Measurements from ENCODE around the gene CETP. TPM values are rescaled to one million over a fixed set of nuclear protein-coding genes. Genes with fewer than 3 reads are reported as not detected.
A peak's percentile ranks its signal among the peaks of the same experiment; 100 is the strongest.

CETP gene
- total and polyA plus RNA-seq, 2 of the 13 experiments (the other 11 are each of a cell fraction or from before 2014, with no cell fraction given): 0.31 to 9.8 TPM

DNA sequence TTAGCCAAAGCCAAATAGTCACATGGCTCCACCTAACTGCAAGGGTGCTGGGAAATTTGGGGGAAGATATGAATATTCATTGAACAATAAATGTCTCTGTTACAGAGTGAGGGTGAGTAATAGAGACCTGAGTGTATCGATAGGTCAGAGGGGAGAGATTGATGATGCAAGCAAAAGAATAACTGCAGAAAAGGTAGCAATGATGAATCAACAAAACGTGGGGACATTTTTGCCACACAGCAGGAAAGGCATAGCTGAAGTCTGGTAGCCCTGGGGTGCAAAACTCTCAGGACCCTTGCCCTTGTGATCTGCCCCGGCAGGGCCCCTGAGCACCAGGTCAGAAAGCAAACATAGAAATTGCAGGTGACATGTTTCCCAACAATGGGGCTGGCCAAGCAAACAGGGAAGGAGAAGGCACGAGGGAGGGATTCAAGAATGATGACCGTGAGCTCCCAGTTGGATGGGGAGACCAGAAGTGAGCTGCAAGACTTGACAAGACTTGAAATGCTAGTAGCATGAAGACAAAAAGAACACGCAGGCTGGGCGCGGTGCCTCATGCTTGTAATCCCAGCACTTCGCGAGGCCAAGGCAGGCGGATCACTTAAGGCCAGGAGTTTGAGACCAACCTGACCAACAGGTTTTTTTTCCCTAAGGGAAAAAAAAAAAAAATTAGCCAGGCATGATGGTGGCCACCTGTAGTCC, 42.5 kb upstream of the CETP start (continued):
- no peak for TF ChIP-seq NR1H2 (CRISPR knock-in tag; IDR thresholded peaks at IDR 0.05; ENCODE audit: borderline replicate concordance, low read depth)
- peak; percentile 95 for TF ChIP-seq ARID5B (CRISPR knock-in tag; IDR thresholded peaks at IDR 0.05)
- no peak for TF ChIP-seq ZBTB43 (CRISPR knock-in tag; conservative IDR thresholded peaks at IDR 0.05)
- no peak for TF ChIP-seq ZNF282 (IDR thresholded peaks at IDR 0.05; ENCODE audit: partially characterized antibody)
- TF ChIP-seq LCORL (IDR thresholded peaks at IDR 0.05): no peak
- TF ChIP-seq LCORL (CRISPR knock-in tag; IDR thresholded peaks at IDR 0.05): peak; percentile 92
- no peak for TF ChIP-seq ZNF44 (CRISPR knock-in tag; IDR thresholded peaks at IDR 0.05)
- TF ChIP-seq GABPB1 (CRISPR knock-in tag; IDR thresholded peaks at IDR 0.05): peak; percentile 48
- peak; percentile 79; the same call in 1 of the 2 replicates for TF ChIP-seq FOXK1 (CRISPR knock-in tag; IDR thresholded peaks at IDR 0.05; ENCODE audit: borderline replicate concordance, low read depth)
- no peak for TF ChIP-seq ZNF75D (CRISPR knock-in tag; IDR thresholded peaks at IDR 0.05; ENCODE audit: borderline replicate concordance)
- TF ChIP-seq, protein P1, sequence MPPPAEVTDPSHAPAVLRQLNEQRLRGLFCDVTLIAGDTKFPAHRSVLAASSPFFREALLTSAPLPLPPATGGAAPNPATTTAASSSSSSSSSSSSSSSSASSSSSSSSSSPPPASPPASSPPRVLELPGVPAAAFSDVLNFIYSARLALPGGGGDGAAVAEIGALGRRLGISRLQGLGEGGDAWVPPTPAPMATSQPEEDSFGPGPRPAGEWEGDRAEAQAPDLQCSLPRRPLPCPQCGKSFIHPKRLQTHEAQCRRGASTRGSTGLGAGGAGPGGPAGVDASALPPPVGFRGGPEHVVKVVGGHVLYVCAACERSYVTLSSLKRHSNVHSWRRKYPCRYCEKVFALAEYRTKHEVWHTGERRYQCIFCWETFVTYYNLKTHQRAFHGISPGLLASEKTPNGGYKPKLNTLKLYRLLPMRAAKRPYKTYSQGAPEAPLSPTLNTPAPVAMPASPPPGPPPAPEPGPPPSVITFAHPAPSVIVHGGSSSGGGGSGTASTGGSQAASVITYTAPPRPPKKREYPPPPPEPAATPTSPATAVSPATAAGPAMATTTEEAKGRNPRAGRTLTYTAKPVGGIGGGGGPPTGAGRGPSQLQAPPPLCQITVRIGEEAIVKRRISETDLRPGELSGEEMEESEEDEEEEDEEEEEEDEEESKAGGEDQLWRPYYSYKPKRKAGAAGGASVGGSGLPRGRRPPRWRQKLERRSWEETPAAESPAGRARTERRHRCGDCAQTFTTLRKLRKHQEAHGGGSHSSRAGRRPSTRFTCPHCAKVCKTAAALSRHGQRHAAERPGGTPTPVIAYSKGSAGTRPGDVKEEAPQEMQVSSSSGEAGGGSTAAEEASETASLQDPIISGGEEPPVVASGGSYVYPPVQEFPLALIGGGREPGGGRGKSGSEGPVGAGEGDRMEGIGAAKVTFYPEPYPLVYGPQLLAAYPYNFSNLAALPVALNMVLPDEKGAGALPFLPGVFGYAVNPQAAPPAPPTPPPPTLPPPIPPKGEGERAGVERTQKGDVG (CRISPR knock-in tag; IDR thresholded peaks at IDR 0.05; ENCODE audit: borderline replicate concordance): peak; percentile 78; the same call in 1 of the 2 replicates
- no peak for TF ChIP-seq PRDM4 (CRISPR knock-in tag; IDR thresholded peaks at IDR 0.05; ENCODE audit: borderline replicate concordance)
- no peak for TF ChIP-seq MAZ (IDR thresholded peaks at IDR 0.05; ENCODE audit: borderline replicate concordance, low read depth, low read length)
- peak; percentile 82 for TF ChIP-seq MAZ (CRISPR knock-in tag; IDR thresholded peaks at IDR 0.05; ENCODE audit: low read depth)
- no peak for TF ChIP-seq MYNN (CRISPR knock-in tag; IDR thresholded peaks at IDR 0.05; ENCODE audit: low read depth)
- TF ChIP-seq BRCA1 (CRISPR knock-in tag; IDR thresholded peaks at IDR 0.05): 0 out of 2 replicates have a peak, but pooled peaks have one; percentile 58
- TF ChIP-seq ZNF552 (CRISPR knock-in tag; IDR thresholded peaks at IDR 0.05; ENCODE audit: borderline replicate concordance): no peak
- TF ChIP-seq DNMT3B (CRISPR knock-in tag; conservative IDR thresholded peaks at IDR 0.05): no peak
